GM19351 (cell line): ENCODE measurements around the gene RMC1.

ENCODE experiments used
- ATAC-seq: cut with Tn5 transposase; IDR thresholded peaks from one replicate; pipeline ENCODE4 v1.9.1; 2021; ENCODE audit warnings: mild to moderate bottlenecking, moderate library complexity; ENCODE audit not compliant: unreplicated experiment

RMC1 gene

DNA sequence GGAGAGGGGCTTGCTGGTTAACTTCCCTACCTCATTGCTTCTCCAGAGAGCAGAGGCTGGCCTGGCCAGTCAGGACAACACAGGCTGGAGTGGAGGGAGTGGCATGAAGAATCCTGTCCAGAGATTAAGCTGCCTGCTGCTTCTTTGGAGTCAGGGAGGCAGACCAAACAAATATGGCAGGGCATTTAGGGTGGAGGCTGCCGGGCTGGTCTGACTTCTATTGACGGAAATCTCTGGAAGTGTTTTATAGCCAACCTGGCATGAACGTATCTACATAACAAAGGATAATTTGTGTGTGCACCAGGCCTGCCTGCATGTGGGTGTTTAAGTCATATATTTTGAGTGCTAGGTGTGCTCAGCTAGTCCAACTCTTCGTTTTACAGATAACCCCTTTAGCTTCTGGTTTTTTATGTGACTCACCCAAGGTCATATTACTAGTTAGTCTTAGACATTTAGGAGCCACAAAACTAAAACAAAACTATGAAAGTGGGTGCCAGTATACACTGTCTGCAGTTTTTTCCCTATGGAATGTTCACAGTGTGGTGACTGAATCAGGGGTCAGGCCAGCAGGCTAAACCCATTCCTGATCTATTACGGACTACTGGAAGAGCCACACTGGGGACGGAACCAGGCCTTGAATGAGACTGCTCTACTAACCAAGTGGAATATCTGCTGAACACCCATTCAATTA, 77.5 kb downstream of the RMC1 start:
- no peak for ATAC-seq
